ENCODE results near the gene ARHGAP45. TPM values are rescaled to one million over a fixed set of nuclear protein-coding genes. Genes with fewer than 3 reads are reported as not detected.

Gene ARHGAP45
- total RNA-seq, 2 experiments from 2014 or later = 861 to 878 TPM

GRCh38 chr19:1050989-1051788 lies 15.8 kb upstream of the ARHGAP45 start:
- H3K4me3 ChIP-seq (ENCODE audit: low read length) = no peak overlapping the region
- no peaks in the 10 kb centered on the region for H3K27me3 ChIP-seq (ENCODE audit: control insufficient read depth in 1 of 2, insufficient read depth in 2 of 2, low read length in 2 of 2)
- no peaks in the 10 kb centered on the region for H3K9me3 Mint-ChIP-seq
- DNase-seq (no peak), ATAC-seq (ENCODE audit: poor library complexity) (no peak)
- intact Hi-C loops (cut with DNase I, micrococcal nuclease) = no loop called here
- H3K9me3 ChIP-seq (ENCODE audit: control insufficient read depth in 1 of 2, insufficient read depth in 1 of 2, low read length in 2 of 2) = peaks cover 0 to 4% of the 10 kb centered on the region in 2 experiments
- peaks cover 38% of the 10 kb centered on the region for H3K36me3 Mint-ChIP-seq (ENCODE audit: low read depth)
- no peaks in the 10 kb centered on the region for H3K27me3 Mint-ChIP-seq
- ChIA-PET CTCF (interaction anchor here (1.7 kb wide), 1 partner anchor 14 kb away, joined by 3 read pairs; no protein-coding TSS in a partner anchor), POLR2A (interaction anchor here (1.0 to 3.7 kb wide), 5 partner anchors 11 to 37 kb away, joined by 3 to 12 read pairs (median 3); partner anchors contain the start of genes ABCA7 and ARHGAP45)
- TF ChIP-seq, protein P1, sequence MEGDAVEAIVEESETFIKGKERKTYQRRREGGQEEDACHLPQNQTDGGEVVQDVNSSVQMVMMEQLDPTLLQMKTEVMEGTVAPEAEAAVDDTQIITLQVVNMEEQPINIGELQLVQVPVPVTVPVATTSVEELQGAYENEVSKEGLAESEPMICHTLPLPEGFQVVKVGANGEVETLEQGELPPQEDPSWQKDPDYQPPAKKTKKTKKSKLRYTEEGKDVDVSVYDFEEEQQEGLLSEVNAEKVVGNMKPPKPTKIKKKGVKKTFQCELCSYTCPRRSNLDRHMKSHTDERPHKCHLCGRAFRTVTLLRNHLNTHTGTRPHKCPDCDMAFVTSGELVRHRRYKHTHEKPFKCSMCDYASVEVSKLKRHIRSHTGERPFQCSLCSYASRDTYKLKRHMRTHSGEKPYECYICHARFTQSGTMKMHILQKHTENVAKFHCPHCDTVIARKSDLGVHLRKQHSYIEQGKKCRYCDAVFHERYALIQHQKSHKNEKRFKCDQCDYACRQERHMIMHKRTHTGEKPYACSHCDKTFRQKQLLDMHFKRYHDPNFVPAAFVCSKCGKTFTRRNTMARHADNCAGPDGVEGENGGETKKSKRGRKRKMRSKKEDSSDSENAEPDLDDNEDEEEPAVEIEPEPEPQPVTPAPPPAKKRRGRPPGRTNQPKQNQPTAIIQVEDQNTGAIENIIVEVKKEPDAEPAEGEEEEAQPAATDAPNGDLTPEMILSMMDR (IDR thresholded peaks at IDR 0.05) = no peak
- peaks cover 41% of the 10 kb centered on the region for H3K36me3 ChIP-seq (ENCODE audit: insufficient read depth, low read length)
- peaks cover 26% of the 10 kb centered on the region for H3K4me1 ChIP-seq (ENCODE audit: insufficient read depth, low read length)
- H3K4me3 Mint-ChIP-seq = no peak overlapping the region
- peaks cover 8% of the 10 kb centered on the region for H3K4me1 Mint-ChIP-seq (ENCODE audit: low read depth)
- H3K27ac Mint-ChIP-seq = no peak overlapping the region
- H3K27ac ChIP-seq (ENCODE audit: low read depth in 1 of 2, low read length in 2 of 2) = no peak overlapping the region

GRCh38 chr19:1051791-1052190 lies 15.2 kb upstream of the ARHGAP45 start:
- peaks cover 14% of the 10 kb centered on the region for H3K4me1 Mint-ChIP-seq (ENCODE audit: low read depth)
- H3K4me3 Mint-ChIP-seq = no peak overlapping the region
- intact Hi-C loops (cut with DNase I, micrococcal nuclease) = no loop called here
- ChIA-PET POLR2A (interaction anchor here (1.0 to 3.7 kb wide), 5 partner anchors 12 to 36 kb away, joined by 3 to 12 read pairs (median 3); partner anchors contain the start of genes ABCA7 and ARHGAP45), CTCF (no interaction called here)
- Histone ChIP-seq H3K9me3 (ENCODE audit: control insufficient read depth in 1 of 2, insufficient read depth in 1 of 2, low read length in 2 of 2) (peaks cover under 1 to 10% of the 10 kb centered on the region in 2 experiments), H3K27ac (ENCODE audit: low read depth in 1 of 2, low read length in 2 of 2) (no peak overlapping the region), H3K36me3 (ENCODE audit: insufficient read depth, low read length) (peaks cover 41% of the 10 kb centered on the region), H3K4me1 (ENCODE audit: insufficient read depth, low read length) (peaks cover 25% of the 10 kb centered on the region), H3K4me3 (ENCODE audit: low read length) (no peak overlapping the region), H3K27me3 (ENCODE audit: control insufficient read depth in 1 of 2, insufficient read depth in 2 of 2, low read length in 2 of 2) (no peaks in the 10 kb centered on the region)
- no peak for ATAC-seq (ENCODE audit: poor library complexity)
- DNase-seq = no peak
- no peaks in the 10 kb centered on the region for H3K27me3 Mint-ChIP-seq
- peaks cover 44% of the 10 kb centered on the region for H3K36me3 Mint-ChIP-seq (ENCODE audit: low read depth)
- no peaks in the 10 kb centered on the region for H3K9me3 Mint-ChIP-seq
- TF ChIP-seq, protein P1 (IDR thresholded peaks at IDR 0.05) = no peak
- no peak overlapping the region for H3K27ac Mint-ChIP-seq

DNA sequence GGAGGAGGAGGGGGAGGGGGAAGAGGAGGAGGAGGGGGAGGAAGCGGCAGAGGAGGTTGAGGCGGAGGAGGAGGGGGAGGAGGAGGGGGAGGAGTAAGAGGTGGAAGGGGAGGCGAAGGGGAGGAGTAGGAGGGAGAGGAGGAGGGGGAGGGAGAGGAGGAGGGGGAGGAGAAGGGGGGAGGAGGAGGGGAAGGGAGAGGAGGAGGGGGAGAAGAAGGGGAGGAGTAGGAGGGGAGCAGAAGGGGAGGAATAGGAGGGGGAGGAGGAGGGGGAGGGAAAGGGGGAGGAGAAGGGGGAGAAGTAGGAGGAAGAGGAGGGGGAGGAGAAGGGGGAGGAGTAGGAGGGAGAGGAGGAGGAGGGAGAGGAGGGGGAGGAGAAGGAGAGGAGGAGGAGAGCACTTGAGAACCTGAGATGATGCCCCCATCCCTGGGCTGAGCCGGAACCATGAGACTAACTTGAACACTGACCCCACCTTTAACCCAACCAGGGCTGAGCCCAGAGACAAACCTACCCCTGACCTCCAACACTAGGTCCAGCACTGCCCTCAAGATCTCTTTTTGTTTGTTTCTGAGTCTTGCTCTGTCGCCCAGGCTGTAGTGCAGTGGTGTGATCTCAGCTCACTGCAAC lies 14.5 kb upstream of the ARHGAP45 start:
- H3K27me3 ChIP-seq (ENCODE audit: control insufficient read depth in 1 of 2, insufficient read depth in 2 of 2, low read length in 2 of 2) = no peaks in the 10 kb centered on the region
- H3K9me3 Mint-ChIP-seq = no peaks in the 10 kb centered on the region
- no peak overlapping the region for H3K27ac Mint-ChIP-seq
- H3K36me3 Mint-ChIP-seq (ENCODE audit: low read depth) = peaks cover 51% of the 10 kb centered on the region
- TF ChIP-seq, protein P1 (IDR thresholded peaks at IDR 0.05) = no peak
- peaks cover 21% of the 10 kb centered on the region for H3K4me1 Mint-ChIP-seq (ENCODE audit: low read depth)
- CTCF ChIA-PET = no interaction called here
- no peak for ATAC-seq (ENCODE audit: poor library complexity)
- intact Hi-C loops (cut with DNase I, micrococcal nuclease) = no loop called here
- H3K4me3 Mint-ChIP-seq = no peak overlapping the region
- DNase-seq = peak in 1 of 14 experiments; percentile 42
- POLR2A ChIA-PET = interaction anchor here (1.0 to 6.1 kb wide), 5 partner anchors 14 to 35 kb away, joined by 3 to 48 read pairs (median 3); partner anchors contain the start of gene ARHGAP45
- H3K9me3 ChIP-seq (ENCODE audit: control insufficient read depth in 1 of 2, insufficient read depth in 1 of 2, low read length in 2 of 2) = peaks cover 6 to 17% of the 10 kb centered on the region in 2 experiments
- no peak overlapping the region for H3K4me3 ChIP-seq (ENCODE audit: low read length)
- peaks cover 26% of the 10 kb centered on the region for H3K4me1 ChIP-seq (ENCODE audit: insufficient read depth, low read length)
- H3K27me3 Mint-ChIP-seq = no peaks in the 10 kb centered on the region
- H3K36me3 ChIP-seq (ENCODE audit: insufficient read depth, low read length) = peaks cover 40% of the 10 kb centered on the region
- H3K27ac ChIP-seq (ENCODE audit: low read depth in 1 of 2, low read length in 2 of 2) = no peak overlapping the region

Data from CD4-positive, alpha-beta T cell (primary cell).